ENCODE measurements around the gene IGF2. TPM values are rescaled to one million over a fixed set of nuclear protein-coding genes. Genes with fewer than 3 reads are reported as not detected.

The IGF2 gene
- total RNA-seq, 4 donors from 2014 or later = 3.2 to 9.7 (median 5.6) TPM

- DNase-seq (ENCODE audit: low spot score in 2 of 2) = no peak
- TF ChIP-seq POLR2A (IDR thresholded peaks at IDR 0.05) = no peak
- Histone ChIP-seq H3K4me1 (peaks cover 48% of the 10 kb centered on the region), H3K27me3 (peaks cover 100% of the 10 kb centered on the region), H3K9me3 (no peaks in the 10 kb centered on the region), H3K4me3 (no peak overlapping the region), H3K36me3 (no peaks in the 10 kb centered on the region), H3K27ac (no peak overlapping the region)
- 11% methylated on average over 5 of the region's 5 CpGs for WGBS
Observed at GRCh38 chr11:2142300-2142759, 3.1 kb upstream of the IGF2 start.

GRCh38 chr11:2140411-2141400, 1.5 kb upstream of the IGF2 start:
- Histone ChIP-seq H3K4me3 (peak overlapping the region; percentile 32), H3K36me3 (no peaks in the 10 kb centered on the region), H3K9me3 (no peaks in the 10 kb centered on the region), H3K27me3 (peaks cover 100% of the 10 kb centered on the region), H3K4me1 (peaks cover 55% of the 10 kb centered on the region), H3K27ac (no peak overlapping the region)
- WGBS = 8% methylated on average over 28 of the region's 102 CpGs
- TF ChIP-seq POLR2A (IDR thresholded peaks at IDR 0.05) (no peak), CTCF (IDR thresholded peaks at IDR 0.05) (no peak), POLR2AphosphoS5 (IDR thresholded peaks at IDR 0.05) (no peak), EP300 (IDR thresholded peaks at IDR 0.05) (no peak)
- no peak for DNase-seq (ENCODE audit: low spot score in 2 of 2)

- 2% methylated on average over 11 of the region's 57 CpGs for WGBS
- H3K4me3 ChIP-seq = peak overlapping the region; percentile 32
- no peak for DNase-seq (ENCODE audit: low spot score in 2 of 2)
- no peaks in the 10 kb centered on the region for H3K36me3 ChIP-seq
- peaks cover 55% of the 10 kb centered on the region for H3K4me1 ChIP-seq
- no peaks in the 10 kb centered on the region for H3K9me3 ChIP-seq
- peaks cover 100% of the 10 kb centered on the region for H3K27me3 ChIP-seq
- H3K27ac ChIP-seq = no peak overlapping the region
- TF ChIP-seq POLR2A (IDR thresholded peaks at IDR 0.05) (no peak), POLR2AphosphoS5 (IDR thresholded peaks at IDR 0.05) (no peak), EP300 (IDR thresholded peaks at IDR 0.05) (no peak), CTCF (IDR thresholded peaks at IDR 0.05) (no peak)
Observed at GRCh38 chr11:2139621-2140337, 590 bp upstream of the IGF2 start.

- Histone ChIP-seq H3K27ac (no peak overlapping the region), H3K36me3 (no peaks in the 10 kb centered on the region), H3K4me1 (peaks cover 45% of the 10 kb centered on the region), H3K27me3 (peaks cover 100% of the 10 kb centered on the region), H3K4me3 (peak overlapping the region; percentile 46), H3K9me3 (no peaks in the 10 kb centered on the region)
- TF ChIP-seq POLR2AphosphoS5 (IDR thresholded peaks at IDR 0.05) (no peak), POLR2A (IDR thresholded peaks at IDR 0.05) (no peak), CTCF (IDR thresholded peaks at IDR 0.05) (no peak), EP300 (IDR thresholded peaks at IDR 0.05) (no peak)
- no peak for DNase-seq (ENCODE audit: low spot score in 2 of 2)
- WGBS = 2% methylated on average over 26 of the region's 68 CpGs
Observed at GRCh38 chr11:2138431-2139122, 612 bp downstream of the IGF2 start.

GRCh38 chr11:2138068-2138430, 1.1 kb downstream of the IGF2 start:
- H3K9me3 ChIP-seq = no peaks in the 10 kb centered on the region
- peaks cover 43% of the 10 kb centered on the region for H3K4me1 ChIP-seq
- no peak overlapping the region for H3K27ac ChIP-seq
- peak overlapping the region; percentile 46 for H3K4me3 ChIP-seq
- H3K36me3 ChIP-seq = no peaks in the 10 kb centered on the region
- H3K27me3 ChIP-seq = peaks cover 100% of the 10 kb centered on the region
- DNase-seq (ENCODE audit: low spot score in 2 of 2) = no peak
- TF ChIP-seq POLR2AphosphoS5 (IDR thresholded peaks at IDR 0.05) (no peak), CTCF (IDR thresholded peaks at IDR 0.05) (no peak), POLR2A (IDR thresholded peaks at IDR 0.05) (no peak)
- WGBS = 2% methylated on average over 16 of the region's 44 CpGs
